PC-3 (cell line): ENCODE results near the gene CD99. TPM values are rescaled to one million over a fixed set of nuclear protein-coding genes. Genes with fewer than 3 reads are reported as not detected.

ENCODE experiments used
- ATAC-seq: fragments of 200-7000 bp; cut with Tn5 transposase; 2 replicates; pipeline ENCODE4 v1.9.1; 2020; ENCODE audit warnings: mild to moderate bottlenecking, moderate library complexity
- BruUV-seq: library from RNA; stranded (reverse); fragments of 400-500 nt; replicated peaks from 2 replicates; lab custom pipeline; 2021; lab: Mats Ljungman, UMichigan
- CTCF ChIA-PET: fragments of 300-600 bp; sonication (Branson Sonifier 250); formaldehyde crosslinking; loops from one replicate; lab custom pipeline; 2022; ENCODE audit warnings: antibody characterized with exemption; lab: Charles Lee
- POLR2A ChIA-PET: fragments of 300-600 bp; sonication (Branson Sonifier 250); formaldehyde crosslinking; loops from one replicate; lab custom pipeline; 2022; ENCODE audit warnings: antibody characterized with exemption; ENCODE audit not compliant: unreplicated experiment; lab: Charles Lee
- DNase-seq: peaks from one replicate; pipeline ENCODE4 v3.0.0-alpha.2; 2015
- H2AFZ ChIP-seq: fragments of 300-600 bp; sonication (generic); 2 replicates; pipeline ENCODE4 v1.6.0; 2016; ENCODE audit warnings: antibody characterized with exemption, low read length
- H3F3A ChIP-seq: fragments of 300-600 bp; sonication (generic); one replicate; pipeline ENCODE4 v1.6.0; 2017; ENCODE audit warnings: antibody characterized with exemption, low read length, control low read depth, mild to moderate bottlenecking; ENCODE audit not compliant: unreplicated experiment
- H3K27ac ChIP-seq: fragments of 300-600 bp; sonication (generic); 2 replicates; pipeline ENCODE4 v1.5.1; 2016; ENCODE audit warnings: mild to moderate bottlenecking, low read length
- H3K27me3 ChIP-seq: fragments of 300-600 bp; sonication (generic); 2 replicates; pipeline ENCODE4 v1.6.1; 2016; ENCODE audit warnings: low read length, mixed read lengths
- H3K36me3 ChIP-seq: fragments of 300-600 bp; sonication (generic); 2 replicates; pipeline ENCODE4 v1.6.1; 2016; ENCODE audit warnings: low read depth, mixed run types, low read length, mixed read lengths
- H3K4me1 ChIP-seq: fragments of 300-600 bp; sonication (generic); 2 replicates; pipeline ENCODE4 v1.5.1; 2016; ENCODE audit warnings: low read length; ENCODE audit not compliant: insufficient read depth
- H3K4me2 ChIP-seq: fragments of 300-600 bp; sonication (generic); 2 replicates; pipeline ENCODE4 v1.6.0; 2016; ENCODE audit warnings: low read length
- H3K4me3 ChIP-seq: fragments of 300-600 bp; sonication (generic); 2 replicates; pipeline ENCODE4 v1.5.1; 2016; ENCODE audit warnings: mild to moderate bottlenecking, low read length, mixed read lengths
- H3K79me2 ChIP-seq: fragments of 300-600 bp; sonication (generic); 2 replicates; pipeline ENCODE4 v1.6.1; 2017; ENCODE audit warnings: low read length, mixed read lengths
- H3K9ac ChIP-seq: fragments of 300-600 bp; sonication (generic); 2 replicates; pipeline ENCODE4 v1.6.0; 2016; ENCODE audit warnings: mild to moderate bottlenecking, low read length
- H3K9me2 ChIP-seq: fragments of 300-600 bp; sonication (generic); replicated peaks from 2 replicates; pipeline ENCODE4 v1.6.1; 2016; ENCODE audit warnings: mixed run types, low read length, mixed read lengths
- H3K9me3 ChIP-seq: fragments of 300-600 bp; sonication (generic); 2 replicates; pipeline ENCODE4 v1.6.1; 2016; ENCODE audit warnings: low read length, mixed read lengths
- H4K20me1 ChIP-seq: fragments of 300-600 bp; sonication (generic); 2 replicates; pipeline ENCODE4 v1.6.1; 2016; ENCODE audit warnings: low read length, mixed read lengths
- CTCF ChIP-seq: fragments of 300-600 bp; sonication (generic); conservative IDR thresholded peaks from 2 replicates; pipeline ENCODE4 v1.5.1; 2017; ENCODE audit warnings: antibody characterized with exemption, low read depth, mild to moderate bottlenecking, low read length
- EZH2 ChIP-seq: fragments of 300-600 bp; sonication (generic); IDR thresholded peaks from one replicate; pipeline ENCODE4 v1.6.1; 2017; ENCODE audit warnings: antibody characterized with exemption, mild to moderate bottlenecking, low read length; ENCODE audit not compliant: unreplicated experiment
- EZH2phosphoT487 ChIP-seq: fragments of 300-600 bp; sonication (generic); IDR thresholded peaks from 2 replicates; pipeline ENCODE4 v1.6.1; 2018; ENCODE audit warnings: mild to moderate bottlenecking, antibody characterized with exemption, low read length, borderline replicate concordance
- intact Hi-C: fragments of 100-400 bp; cut with micrococcal nuclease; formaldehyde crosslinking; loops from 2 replicates; pipeline ENCODE4 v1.9.0; 2023
- total RNA-seq: library from RNA; depleted of rRNA; stranded (reverse); fragments of >200 nt; gene quantifications from 2 replicates; pipeline ENCODE4 v1.2.3, GENCODE V29; 2014

The CD99 gene
- total RNA-seq, 1 experiment from 2014 or later = 202 TPM

GRCh38 chrX:2732076-2732475 lies 41.0 kb downstream of the CD99 start:
- Histone ChIP-seq H3K9ac (no peak overlapping the region), H3K27me3 (no peaks in the 10 kb centered on the region), H3K9me2 (no peaks in the 10 kb centered on the region), H3K36me3 (no peaks in the 10 kb centered on the region), H3K9me3 (no peaks in the 10 kb centered on the region), H3K4me3 (no peak overlapping the region), H3K4me2 (no peak overlapping the region), H4K20me1 (no peaks in the 10 kb centered on the region), H3F3A (no peaks in the 10 kb centered on the region), H3K79me2 (no peaks in the 10 kb centered on the region), H3K27ac (no peak overlapping the region), H2AFZ (no peak overlapping the region), H3K4me1 (no peaks in the 10 kb centered on the region)
- no peak for ATAC-seq
- no peak for DNase-seq
- POLR2A ChIA-PET = no interaction called here
- CTCF ChIA-PET = no interaction called here
- BruUV-seq = no TSS peak
- intact Hi-C loops = no loop called here
- TF ChIP-seq CTCF = no peak

GRCh38 chrX:2732649-2733048 lies 41.6 kb downstream of the CD99 start:
- intact Hi-C loops = no loop called here

GRCh38 chrX:2733286-2733685 lies 42.2 kb downstream of the CD99 start:
- Histone ChIP-seq H3K9me3 (no peaks in the 10 kb centered on the region), H3K27ac (no peak overlapping the region), H2AFZ (no peak overlapping the region), H4K20me1 (no peaks in the 10 kb centered on the region), H3K4me1 (no peaks in the 10 kb centered on the region), H3K27me3 (no peaks in the 10 kb centered on the region), H3F3A (no peaks in the 10 kb centered on the region), H3K36me3 (no peaks in the 10 kb centered on the region), H3K9ac (no peak overlapping the region), H3K4me2 (no peak overlapping the region), H3K79me2 (no peaks in the 10 kb centered on the region), H3K4me3 (no peak overlapping the region), H3K9me2 (no peaks in the 10 kb centered on the region)
- no peak for ATAC-seq
- intact Hi-C loops = no loop called here
- DNase-seq = no peak
- ChIA-PET CTCF (no interaction called here), POLR2A (no interaction called here)
- no TSS peak for BruUV-seq
- TF ChIP-seq EZH2 = no peak
- no peak for TF ChIP-seq CTCF
- no peak for TF ChIP-seq EZH2phosphoT487

More at GRCh38 chrX:2732649-2733048, 41.6 kb downstream of the CD99 start:
- H2AFZ ChIP-seq = no peak overlapping the region
- no peaks in the 10 kb centered on the region for H3K4me1 ChIP-seq
- H3K4me2 ChIP-seq = no peak overlapping the region
- H3K27ac ChIP-seq = no peak overlapping the region
- H3K36me3 ChIP-seq = no peaks in the 10 kb centered on the region
- ATAC-seq = no peak
- DNase-seq = no peak
- no peak for TF ChIP-seq EZH2phosphoT487
- TF ChIP-seq CTCF = no peak
- TF ChIP-seq EZH2 = no peak
- no TSS peak for BruUV-seq
- no peaks in the 10 kb centered on the region for H3K79me2 ChIP-seq
- no peak overlapping the region for H3K4me3 ChIP-seq
- no peaks in the 10 kb centered on the region for H3K9me2 ChIP-seq
- no peak overlapping the region for H3K9ac ChIP-seq
- H3K9me3 ChIP-seq = no peaks in the 10 kb centered on the region
- H4K20me1 ChIP-seq = no peaks in the 10 kb centered on the region
- H3F3A ChIP-seq = no peaks in the 10 kb centered on the region
- ChIA-PET POLR2A (no interaction called here), CTCF (no interaction called here)
- no peaks in the 10 kb centered on the region for H3K27me3 ChIP-seq
